H1 (cell line): ENCODE measurements around the gene SPTBN5.

Experiments
- CREB1 ChIP-seq: IDR thresholded peaks from 2 replicates; pipeline ENCODE4 v1.6.1; 2012; ENCODE audit warnings: inconsistent platforms
- EP300 ChIP-seq, 2 experiments: IDR thresholded peaks; 1 replicate in 1 of 2; 2 replicates in 1 of 2; pipeline ENCODE4 v1.6.1; 2011 to 2012; ENCODE audit warnings: low read depth in 2 of 2, low read length in 2 of 2, mild to moderate bottlenecking in 2 of 2, borderline replicate concordance in 1 of 2, inconsistent platforms in 1 of 2, moderate library complexity in 1 of 2
- JUN ChIP-seq: IDR thresholded peaks from 2 replicates; pipeline ENCODE4 v1.6.1; 2011; ENCODE audit warnings: low read depth, mild to moderate bottlenecking, improper control_type of control experiment, low read length
- NRF1 ChIP-seq: IDR thresholded peaks from 2 replicates; pipeline ENCODE4 v1.6.1; 2011; ENCODE audit warnings: mild to moderate bottlenecking, low read depth, low read length, improper control_type of control experiment
- POLR2A ChIP-seq, 2 experiments: IDR thresholded peaks; 1 replicate in 1 of 2; 2 replicates in 1 of 2; pipeline ENCODE4 v1.6.1; 2011; ENCODE audit warnings: low read depth in 2 of 2, low read length in 2 of 2, mild to moderate bottlenecking in 2 of 2; ENCODE audit errors: control extremely low read depth in 1 of 2
- POLR2AphosphoS5 ChIP-seq: IDR thresholded peaks from 2 replicates; pipeline ENCODE4 v1.6.1; 2011; ENCODE audit warnings: low read depth, low read length
- RXRA ChIP-seq: IDR thresholded peaks from 2 replicates; pipeline ENCODE4 v1.6.1; 2011; ENCODE audit warnings: low read depth, mild to moderate bottlenecking, low read length, moderate library complexity; ENCODE audit not compliant: insufficient read depth
- SP1 ChIP-seq: IDR thresholded peaks from 2 replicates; pipeline ENCODE4 v1.6.1; 2011; ENCODE audit warnings: low read depth, low read length
- SRF ChIP-seq: IDR thresholded peaks from 2 replicates; pipeline ENCODE4 v1.6.1; 2011; ENCODE audit warnings: mild to moderate bottlenecking, low read depth, low read length, moderate library complexity
- TCF12 ChIP-seq: IDR thresholded peaks from 2 replicates; pipeline ENCODE4 v1.6.1; 2011; ENCODE audit warnings: low read depth, mild to moderate bottlenecking, low read length
- TF ChIP-seq, protein P1 (sequence below), 3 experiments: IDR thresholded peaks; 1 replicate in 2 of 3; 2 replicates in 1 of 3; pipeline versions ENCODE4 v1.5.1 to v1.6.1; 2011; ENCODE audit warnings: low read length in 3 of 3, mild to moderate bottlenecking in 3 of 3, inconsistent platforms in 2 of 3, low read depth in 1 of 3, moderate library complexity in 1 of 3; ENCODE audit not compliant: insufficient read depth in 1 of 3; ENCODE audit errors: control extremely low read depth in 1 of 3

- TF ChIP-seq, protein P1, sequence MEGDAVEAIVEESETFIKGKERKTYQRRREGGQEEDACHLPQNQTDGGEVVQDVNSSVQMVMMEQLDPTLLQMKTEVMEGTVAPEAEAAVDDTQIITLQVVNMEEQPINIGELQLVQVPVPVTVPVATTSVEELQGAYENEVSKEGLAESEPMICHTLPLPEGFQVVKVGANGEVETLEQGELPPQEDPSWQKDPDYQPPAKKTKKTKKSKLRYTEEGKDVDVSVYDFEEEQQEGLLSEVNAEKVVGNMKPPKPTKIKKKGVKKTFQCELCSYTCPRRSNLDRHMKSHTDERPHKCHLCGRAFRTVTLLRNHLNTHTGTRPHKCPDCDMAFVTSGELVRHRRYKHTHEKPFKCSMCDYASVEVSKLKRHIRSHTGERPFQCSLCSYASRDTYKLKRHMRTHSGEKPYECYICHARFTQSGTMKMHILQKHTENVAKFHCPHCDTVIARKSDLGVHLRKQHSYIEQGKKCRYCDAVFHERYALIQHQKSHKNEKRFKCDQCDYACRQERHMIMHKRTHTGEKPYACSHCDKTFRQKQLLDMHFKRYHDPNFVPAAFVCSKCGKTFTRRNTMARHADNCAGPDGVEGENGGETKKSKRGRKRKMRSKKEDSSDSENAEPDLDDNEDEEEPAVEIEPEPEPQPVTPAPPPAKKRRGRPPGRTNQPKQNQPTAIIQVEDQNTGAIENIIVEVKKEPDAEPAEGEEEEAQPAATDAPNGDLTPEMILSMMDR (IDR thresholded peaks at IDR 0.05; ENCODE audit: control extremely low read depth in 1 of 3, insufficient read depth in 1 of 3, low read depth in 1 of 3, low read length in 3 of 3): no peak
- TF ChIP-seq EP300 (IDR thresholded peaks at IDR 0.05; ENCODE audit: borderline replicate concordance in 1 of 2, low read depth in 2 of 2, low read length in 2 of 2) (no peak), SRF (no peak), CREB1 (no peak), RXRA (no peak), SP1 (no peak), TCF12 (no peak), POLR2AphosphoS5 (no peak), NRF1 (no peak), POLR2A (IDR thresholded peaks at IDR 0.05; ENCODE audit: control extremely low read depth in 1 of 2, low read depth in 2 of 2, low read length in 2 of 2) (no peak), JUN (no peak)
Measured at GRCh38 chr15:41825572-41826535, 68.0 kb downstream of the SPTBN5 start.
